K562 treated with DMSO at 1 percent for 4 hours (cell line): ENCODE measurements around the gene ZNF697. TPM values are rescaled to one million over a fixed set of nuclear protein-coding genes. Genes with fewer than 3 reads are reported as not detected.

Experiments
- total RNA-seq: library from RNA; unstranded; fragments of 300-600 nt; gene quantifications from 2 replicates; pipeline ENCODE4 v1.2.3, GENCODE V29; 2022; ENCODE audit not compliant: insufficient read depth

The ZNF697 gene
- 5.7 and 7.7 TPM in 2 replicates for total RNA-seq

DNA sequence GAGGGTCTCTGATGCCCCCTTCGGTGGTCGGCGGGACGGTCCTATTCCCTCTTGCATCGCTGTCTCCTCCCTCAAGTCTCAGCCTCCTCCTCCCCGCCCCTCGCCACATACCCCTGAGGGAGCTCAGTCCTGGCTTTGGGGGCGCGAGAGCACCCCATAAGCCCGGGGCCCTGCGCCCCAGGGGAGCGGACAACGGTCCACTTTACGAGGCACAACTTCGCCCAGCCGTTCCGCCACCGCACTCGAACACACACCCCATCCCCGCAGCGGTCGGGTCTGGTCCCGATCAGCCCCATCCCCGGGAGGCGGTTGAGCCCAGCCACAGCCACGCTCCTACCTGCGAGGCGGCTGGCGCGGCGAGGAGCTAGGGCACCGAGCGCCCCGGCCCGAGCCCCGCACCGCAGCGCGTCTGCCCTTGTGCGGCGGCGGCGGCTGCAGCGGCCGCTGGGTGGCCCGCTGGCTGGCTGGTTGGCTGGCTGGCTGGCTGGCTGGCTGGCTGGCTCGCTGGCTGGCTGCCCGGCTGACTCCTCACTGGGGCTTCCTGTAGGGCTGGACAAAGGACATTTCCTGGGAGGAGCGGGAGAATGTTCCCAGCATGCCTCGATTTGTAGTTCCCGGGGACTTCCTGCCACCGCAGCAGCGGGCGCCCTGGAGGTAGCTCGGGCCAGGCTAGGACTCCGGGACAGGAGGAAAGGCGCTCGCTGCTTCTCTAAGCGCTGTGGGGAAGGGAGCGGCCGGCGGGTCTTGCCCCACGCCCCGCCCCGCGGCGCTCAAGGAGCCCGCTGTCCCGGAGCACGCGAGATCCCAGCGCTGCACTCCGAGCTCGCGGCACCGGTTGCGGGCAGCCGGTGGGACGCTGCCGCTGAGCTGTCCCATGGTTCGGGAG, at the start of gene ZNF697:
Gene ZNF697, minus strand, starts transcription at position 533 of the 886 bp plus-strand sequence. CDS start 22,166 bp downstream, outside the sequence.

Other genes starting within 250 kb of the ZNF697 start
- not detected in 2 replicates for gene HSD3B2, start 233.1 kb downstream of the ZNF697 start, total RNA-seq
- gene HSD3B1, start 141.1 kb downstream of the ZNF697 start, total RNA-seq: not detected in 2 replicates
- 963 and 997 TPM in 2 replicates for gene PHGDH, start 63.7 kb upstream of the ZNF697 start, total RNA-seq
- not detected in 2 replicates for gene HMGCS2, start 120.6 kb upstream of the ZNF697 start, total RNA-seq
- gene REG4, start 163.2 kb upstream of the ZNF697 start, total RNA-seq: not detected in 2 replicates
- not detected in 2 replicates for gene ADAM30, start 248.2 kb upstream of the ZNF697 start, total RNA-seq